Ovary (tissue), 9 donors: ENCODE measurements around the gene VPS54. TPM values are rescaled to one million over a fixed set of nuclear protein-coding genes. Genes with fewer than 3 reads are reported as not detected.

Experiments
- DNase-seq, 5 donors: peaks; one replicate each; pipeline ENCODE4 v3.0.0-alpha.2; 2019 to 2020
- H3K27ac ChIP-seq, 2 donors: fragments of 200-600 bp; one replicate each; pipeline versions ENCODE4 v1.5.1 to v1.8.0; 2019 to 2022
- H3K27me3 ChIP-seq: fragments of 200-600 bp; one replicate; pipeline ENCODE4 v1.8.0; 2022
- H3K36me3 ChIP-seq: fragments of 200-600 bp; sonication (generic); one replicate; pipeline ENCODE4 v1.5.1; 2019
- H3K4me1 ChIP-seq: one replicate; pipeline ENCODE4 v1.8.1; 2013; ENCODE audit warnings: mild to moderate bottlenecking, moderate library complexity; ENCODE audit not compliant: insufficient read depth
- H3K4me3 ChIP-seq: fragments of 200-600 bp; sonication (generic); one replicate; pipeline ENCODE4 v1.5.1; 2017
- H3K9me3 ChIP-seq, 2 donors: fragments of 200-600 bp in 1 of 2; sonication (generic) in 1 of 2; one replicate each; pipeline versions ENCODE4 v1.5.1 to v1.8.1; 2013 to 2019; ENCODE audit warnings: mild to moderate bottlenecking in 1 of 2, moderate library complexity in 1 of 2
- EP300 ChIP-seq: sonication (generic); formaldehyde crosslinking; IDR thresholded peaks from one replicate; pipeline ENCODE4 v1.6.1; 2017; ENCODE audit warnings: antibody characterized with exemption
- POLR2A ChIP-seq: fragments of 450-650 bp; IDR thresholded peaks from one replicate; pipeline ENCODE4 v1.6.1; 2017; ENCODE audit warnings: antibody characterized with exemption, mild to moderate bottlenecking, moderate library complexity
- WGBS, 3 donors: extraction: QIAGEN DNeasy Blood & Tissue Kit in 1 of 3; methylation state at CpG; one replicate each; pipeline versions ENCODE4 v1.1.5 to v1.1.7; 2013 to 2017; 5-methylcytosine and 5-hydroxymethylcytosine counted together
- intact Hi-C, 4 donors: fragments of 100-400 bp; cut with DNase I; formaldehyde crosslinking; loops; one replicate each; pipeline versions ENCODE4 v1.11.0 to v1.15.1; 2022 to 2023
- polyA plus RNA-seq, 2 donors: library from polyadenylated mRNA; stranded (reverse); fragments of 200-250 nt in 1 of 2; fragments of 350-450 nt in 1 of 2; fragmentation: Illumina TruSeq in 1 of 2; extraction: RNeasy Lipid Tissue Mini Kit (QIAGEN cat#74804) in 1 of 2; gene quantifications; one replicate each; pipeline ENCODE4 v1.2.3, GENCODE V29; 2013 to 2014
- total RNA-seq, 7 donors: library from RNA; depleted of rRNA in 2 of 7; stranded (reverse); fragments of >200 nt in 2 of 7; fragmentation: NEBNext Ultra II Directional in 3 of 7; extraction: Animal tissue kit (Norgen Biotek cat#: 25700) in 3 of 7; gene quantifications; one replicate each; pipeline versions ENCODE4 v1.1.0 to v1.2.4, GENCODE V29; 2016 to 2023
- TF ChIP-seq, protein P1 (sequence below), 3 donors: fragments of 450-650 bp in 2 of 3; fragments of 200-600 bp in 1 of 3; IDR thresholded peaks; one replicate each; pipeline versions ENCODE4 v1.5.1 to v1.8.0; 2016 to 2022; ENCODE audit warnings: antibody characterized with exemption in 3 of 3, mild to moderate bottlenecking in 1 of 3
- donor health status: DM: no; HTN: no; CAD: no; lungs with moderate emphysema.
- donor health status: DM: no; HTN: no; CAD: no.
- donor health status: Bipolar disorder and iron deficiency.
- donor health status: DM: yes; HTN: yes; CAD: no.
- donor health status: DM: no; HTN: no; CAD: no.
- donor health status: DM: yes; HTN: yes; CAD: no.

The VPS54 gene
- total and polyA plus RNA-seq, 9 donors, result 17.9 to 28.6 (median 20.6) TPM

DNA sequence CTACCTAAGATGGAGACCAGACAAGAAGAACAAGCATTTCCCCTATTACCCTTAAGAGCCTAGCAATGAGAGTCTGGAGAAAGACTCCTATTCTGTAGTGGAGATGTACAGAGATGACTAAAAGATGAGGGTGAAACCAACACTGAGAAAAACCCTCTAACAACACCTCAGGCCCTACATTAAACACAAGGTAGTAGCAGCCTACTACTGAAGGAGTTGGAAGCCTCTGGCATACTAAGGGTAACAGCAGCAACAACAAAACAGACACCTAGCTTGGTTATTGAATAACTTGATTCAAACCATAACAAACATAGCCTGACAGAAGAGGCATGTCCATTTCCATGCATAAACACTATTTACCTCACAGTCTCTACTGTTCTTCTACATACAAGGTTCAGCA is 117.1 kb downstream of the VPS54 start:
- H3K36me3 ChIP-seq, result no peaks in the 10 kb centered on the region
- TF ChIP-seq, protein P1, sequence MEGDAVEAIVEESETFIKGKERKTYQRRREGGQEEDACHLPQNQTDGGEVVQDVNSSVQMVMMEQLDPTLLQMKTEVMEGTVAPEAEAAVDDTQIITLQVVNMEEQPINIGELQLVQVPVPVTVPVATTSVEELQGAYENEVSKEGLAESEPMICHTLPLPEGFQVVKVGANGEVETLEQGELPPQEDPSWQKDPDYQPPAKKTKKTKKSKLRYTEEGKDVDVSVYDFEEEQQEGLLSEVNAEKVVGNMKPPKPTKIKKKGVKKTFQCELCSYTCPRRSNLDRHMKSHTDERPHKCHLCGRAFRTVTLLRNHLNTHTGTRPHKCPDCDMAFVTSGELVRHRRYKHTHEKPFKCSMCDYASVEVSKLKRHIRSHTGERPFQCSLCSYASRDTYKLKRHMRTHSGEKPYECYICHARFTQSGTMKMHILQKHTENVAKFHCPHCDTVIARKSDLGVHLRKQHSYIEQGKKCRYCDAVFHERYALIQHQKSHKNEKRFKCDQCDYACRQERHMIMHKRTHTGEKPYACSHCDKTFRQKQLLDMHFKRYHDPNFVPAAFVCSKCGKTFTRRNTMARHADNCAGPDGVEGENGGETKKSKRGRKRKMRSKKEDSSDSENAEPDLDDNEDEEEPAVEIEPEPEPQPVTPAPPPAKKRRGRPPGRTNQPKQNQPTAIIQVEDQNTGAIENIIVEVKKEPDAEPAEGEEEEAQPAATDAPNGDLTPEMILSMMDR (IDR thresholded peaks at IDR 0.05), result no peak
- TF ChIP-seq POLR2A (no peak), EP300 (no peak)

DNA sequence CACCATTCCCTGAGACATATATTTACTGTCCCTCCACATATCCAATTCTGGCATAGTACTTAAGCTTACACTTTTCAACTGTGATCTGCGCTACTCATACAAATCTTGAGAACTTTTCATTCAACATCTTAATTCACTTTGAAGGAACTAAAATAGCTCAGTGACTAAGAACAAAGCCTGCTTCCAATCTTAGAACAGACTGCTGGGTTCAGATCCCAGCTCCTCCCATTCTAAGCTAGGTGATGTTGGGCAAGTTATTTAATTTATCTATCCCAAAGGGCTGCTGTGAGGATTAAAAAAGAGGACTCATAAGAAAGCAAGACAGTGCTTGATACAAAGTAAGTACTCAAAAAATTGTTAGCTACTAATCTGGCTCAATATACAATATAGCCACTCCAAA is 119.6 kb downstream of the VPS54 start:
- intact Hi-C loops, result no loop called here
- Histone ChIP-seq H3K9me3 (peaks cover 0 to 5% of the 10 kb centered on the region in 2 donors), H3K27ac (no peak overlapping the region), H3K27me3 (no peaks in the 10 kb centered on the region), H3K4me3 (no peak overlapping the region), H3K36me3 (no peaks in the 10 kb centered on the region), H3K4me1 (no peaks in the 10 kb centered on the region)
- DNase-seq, result no peak
- no peak for TF ChIP-seq POLR2A
- TF ChIP-seq EP300, result no peak
- TF ChIP-seq, protein P1 (IDR thresholded peaks at IDR 0.05), result no peak
- 90 to 97% (median 95%) methylated on average over 1 of the region's 1 CpG for WGBS, 3 donors

More for the DNA sequence above, 117.1 kb downstream of the VPS54 start:
- intact Hi-C loops, result no loop called here
- Histone ChIP-seq H3K9me3 (peaks cover 0 to 5% of the 10 kb centered on the region in 2 donors), H3K4me3 (no peak overlapping the region), H3K27me3 (no peaks in the 10 kb centered on the region), H3K27ac (no peak overlapping the region), H3K4me1 (no peaks in the 10 kb centered on the region)
- DNase-seq, result no peak

DNA sequence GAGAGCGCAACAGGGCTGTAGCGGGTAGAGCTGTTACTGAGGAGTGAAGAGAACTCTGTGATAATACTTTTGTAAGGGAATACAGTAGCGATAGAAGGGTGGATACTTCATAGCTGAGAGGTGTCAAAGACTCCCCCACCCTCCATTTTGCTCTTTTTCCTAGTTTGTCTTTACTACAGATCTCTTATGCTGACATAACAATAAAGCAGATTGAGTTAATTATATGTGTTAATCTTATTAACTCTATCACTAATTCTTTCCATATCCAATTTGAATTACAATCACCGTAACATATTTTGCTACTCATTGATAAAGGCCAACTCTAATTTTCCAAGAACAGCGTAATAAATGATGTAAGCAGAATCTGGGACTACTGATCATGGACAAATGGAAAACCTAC is 120.4 kb downstream of the VPS54 start:
- Histone ChIP-seq H3K9me3 (peaks cover 0 to 5% of the 10 kb centered on the region in 2 donors), H3K27me3 (no peaks in the 10 kb centered on the region), H3K4me1 (no peaks in the 10 kb centered on the region), H3K27ac (no peak overlapping the region), H3K4me3 (no peak overlapping the region), H3K36me3 (no peaks in the 10 kb centered on the region)
- TF ChIP-seq EP300, result no peak
- TF ChIP-seq POLR2A, result no peak
- TF ChIP-seq, protein P1 (IDR thresholded peaks at IDR 0.05), result no peak
- WGBS, 3 donors, result 98 to 99% (median 98%) methylated on average over 5 of the region's 5 CpGs
- no peak for DNase-seq
- intact Hi-C loops, result no loop called here

- TF ChIP-seq, protein P1 (IDR thresholded peaks at IDR 0.05), result no peak
- TF ChIP-seq POLR2A (no peak), EP300 (no peak)
- no peaks in the 10 kb centered on the region for H3K27me3 ChIP-seq
- no peaks in the 10 kb centered on the region for H3K9me3 ChIP-seq
- H3K36me3 ChIP-seq, result no peaks in the 10 kb centered on the region
- no peak for DNase-seq
- H3K27ac ChIP-seq, result no peak overlapping the region
- no peak overlapping the region for H3K4me3 ChIP-seq
- peaks cover 2% of the 10 kb centered on the region for H3K4me1 ChIP-seq
- intact Hi-C loops, result no loop called here
- WGBS, 3 donors, result 79 to 96% (median 92%) methylated on average over 1 of the region's 1 CpG
Measured at GRCh38 chr2:63894167-63894566, 125.1 kb downstream of the VPS54 start.
